K562 (cell line): ENCODE data around the gene JADE3. TPM values are rescaled to one million over a fixed set of nuclear protein-coding genes. Genes with fewer than 3 reads are reported as not detected.

ENCODE experiments used
- BDP1 ChIP-seq: IDR thresholded peaks from 3 replicates; pipeline ENCODE4 v1.6.1; 2011; ENCODE audit not compliant: insufficient read length, insufficient read depth
- DLX4 ChIP-seq: fragments of 250-450 bp; sonication (Bioruptor Pico); IDR thresholded peaks from 2 replicates; pipeline ENCODE4 v1.6.1; 2021; ENCODE audit warnings: mild to moderate bottlenecking
- MEF2A ChIP-seq: IDR thresholded peaks from 2 replicates; pipeline ENCODE4 v1.6.1; 2011; ENCODE audit warnings: low read depth, mild to moderate bottlenecking, low read length, moderate library complexity; ENCODE audit not compliant: control insufficient read depth
- MEIS2 ChIP-seq: fragments of 450-650 bp; IDR thresholded peaks from 2 replicates; pipeline ENCODE4 v1.6.1; 2014; ENCODE audit warnings: mild to moderate bottlenecking; ENCODE audit not compliant: partially characterized antibody
- MTA1 ChIP-seq: fragments of 450-650 bp; IDR thresholded peaks from 2 replicates; pipeline ENCODE4 v1.6.1; 2017; ENCODE audit warnings: borderline replicate concordance
- MTA2 ChIP-seq: fragments of 450-650 bp; IDR thresholded peaks from 2 replicates; pipeline ENCODE4 v1.6.1; 2016; ENCODE audit warnings: low read depth
- NR2C2 ChIP-seq, 2 experiments: fragments of 200-800 bp in 1 of 2; sonication (Bioruptor generic) in 1 of 2; sonication (generic) in 1 of 2; formaldehyde crosslinking in 1 of 2; IDR thresholded peaks; 2 replicates each; pipeline versions ENCODE4 v1.6.1 to v1.8.0; 2016 to 2022; ENCODE audit warnings: mild to moderate bottlenecking in 1 of 2, missing compliant biosample characterization in 1 of 2, missing genetic modification characterization in 1 of 2, missing genetic modification reagents in 1 of 2
- NR3C1 ChIP-seq: sonication (generic); formaldehyde crosslinking; IDR thresholded peaks from 2 replicates; pipeline ENCODE4 v1.8.1; 2022; ENCODE audit warnings: missing genetic modification reagents
- SAFB2 ChIP-seq: fragments of 200-400 bp; formaldehyde crosslinking; IDR thresholded peaks from 2 replicates; pipeline ENCODE4 v1.6.1; 2018; ENCODE audit warnings: borderline replicate concordance, low read length, low read depth, moderate library complexity; ENCODE audit not compliant: severe bottlenecking
- SFPQ ChIP-seq: fragments of 200-400 bp; formaldehyde crosslinking; IDR thresholded peaks from 2 replicates; pipeline ENCODE4 v1.6.1; 2017; ENCODE audit warnings: mild to moderate bottlenecking, low read depth, low read length, moderate library complexity
- SMARCB1 ChIP-seq: IDR thresholded peaks from 2 replicates; pipeline ENCODE4 v1.6.1; 2011; ENCODE audit warnings: improper control_type of control experiment, low read depth; ENCODE audit not compliant: insufficient read length
- TCF3 ChIP-seq: sonication (generic); formaldehyde crosslinking; IDR thresholded peaks from 2 replicates; pipeline ENCODE4 v1.4.0; 2020; ENCODE audit warnings: mild to moderate bottlenecking, missing genetic modification reagents
- TCF7 ChIP-seq: sonication (generic); IDR thresholded peaks from 2 replicates; pipeline ENCODE4 v1.6.1; 2016; ENCODE audit warnings: antibody characterized with exemption, borderline replicate concordance
- ZBTB1 ChIP-seq: sonication (generic); formaldehyde crosslinking; IDR thresholded peaks from 2 replicates; pipeline ENCODE4 v1.8.1; 2023; ENCODE audit warnings: missing genetic modification reagents, low read depth, mild to moderate bottlenecking, borderline replicate concordance
- ZNF395 ChIP-seq: fragments of 200-800 bp; sonication (Bioruptor generic); IDR thresholded peaks from 2 replicates; pipeline ENCODE4 v1.6.1; 2017; ENCODE audit warnings: missing genetic modification characterization, missing compliant biosample characterization
- ZNF57 ChIP-seq: fragments of 450-650 bp; formaldehyde crosslinking; IDR thresholded peaks from 2 replicates; pipeline ENCODE4 v1.4.0; 2020; ENCODE audit warnings: mild to moderate bottlenecking, moderate library complexity
- ZNF609 ChIP-seq: sonication (generic); formaldehyde crosslinking; IDR thresholded peaks from 2 replicates; pipeline ENCODE4 v1.8.1; 2023; ENCODE audit warnings: missing genetic modification reagents, mild to moderate bottlenecking, borderline replicate concordance
- ZNF668 ChIP-seq: fragments of 250-450 bp; sonication (Bioruptor Pico); IDR thresholded peaks from 2 replicates; pipeline ENCODE4 v1.8.0; 2022; ENCODE audit warnings: mild to moderate bottlenecking, inconsistent platforms
- polyA plus RNA-seq, 8 experiments: library from polyadenylated mRNA; depleted of rRNA in 4 of 8; stranded (reverse) in 5 of 8; unstranded in 3 of 8; fragments of >200 nt; fragmentation: Nextera tagmentation in 2 of 8; fragmentation: Illumina TruSeq in 1 of 8; extraction: Ambion mirVana in 2 of 8; extraction: Trizol in 1 of 8; gene quantifications; 2 replicates each; pipeline versions ENCODE4 v1.2.1 to v1.2.3, GENCODE V29; 2011 to 2014; ENCODE audit warnings: inconsistent platforms in 1 of 8, missing spikeins in 1 of 8
- total RNA-seq, 7 experiments: library from RNA; depleted of rRNA in 6 of 7; stranded (reverse); fragments of >200 nt in 6 of 7; fragmentation: Illumina TruSeq in 2 of 7; extraction: Trizol in 2 of 7; gene quantifications; 2 replicates each; pipeline versions ENCODE4 v1.2.1 to v1.2.3, GENCODE V29; 2011 to 2021; ENCODE audit warnings: low replicate concordance in 1 of 7

Gene JADE3
- total and polyA plus RNA-seq, 9 of the 15 experiments (the other 6 are each of a cell fraction or from before 2014, with no cell fraction given) = 2.6 to 10.0 (median 7.0) TPM

- TF ChIP-seq DLX4 (no peak), SAFB2 (no peak), ZNF57 (CRISPR knock-in tag) (no peak), ZNF395 (CRISPR knock-in tag) (no peak), MTA1 (no peak; the same call in 1 of the 2 replicates), SFPQ (no peak), MTA2 (peak; percentile 91), ZBTB1 (no peak), SMARCB1 (no peak), ZNF668 (CRISPR knock-in tag) (no peak), MEF2A (no peak), ZNF609 (no peak), NR2C2 (CRISPR knock-in tag; IDR thresholded peaks at IDR 0.05) (no peak), NR2C2 (tag; IDR thresholded peaks at IDR 0.05) (peak; percentile 38; the same call in 1 of the 2 replicates), TCF3 (peak; percentile 95), BDP1 (no peak), TCF7 (no peak), NR3C1 (CRISPR knock-in tag) (no peak), MEIS2 (peak; percentile 98)
These were observed 135.8 kb downstream of the JADE3 start (continued) for GRCh38 chrX:47047989-47048388.
